SH-SY5Y (cell line): ENCODE results near the gene TCF7L1.

Experiments
- GATA2 ChIP-seq: IDR thresholded peaks from 2 replicates; pipeline ENCODE4 v1.6.1; 2011; ENCODE audit warnings: mild to moderate bottlenecking, low read depth, low read length
- GATA3 ChIP-seq: IDR thresholded peaks from 2 replicates; pipeline ENCODE4 v1.6.1; 2011; ENCODE audit warnings: low read depth, mild to moderate bottlenecking, low read length, moderate library complexity

DNA sequence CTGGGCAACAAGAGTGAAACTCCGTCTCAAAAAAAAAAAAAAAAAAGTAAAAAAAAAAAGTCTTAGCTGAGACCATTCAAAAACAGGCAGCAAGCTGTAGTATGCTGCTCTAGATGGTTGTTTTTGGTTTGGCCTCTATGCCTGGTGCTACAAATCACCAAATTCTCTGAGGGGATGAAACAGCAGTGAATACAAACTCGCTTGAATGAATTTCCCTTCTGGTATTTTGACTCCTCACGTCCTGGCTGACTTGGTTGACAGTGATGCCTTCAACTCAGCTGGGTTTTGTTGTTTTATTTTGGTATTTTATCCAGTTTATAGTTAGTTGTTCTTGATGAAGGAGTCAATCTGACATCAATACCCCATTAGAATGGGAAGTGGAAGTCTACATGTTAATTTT lies 3.3 kb upstream of the TCF7L1 start:
- TF ChIP-seq GATA2: no peak
- no peak for TF ChIP-seq GATA3
